ENCODE data around the gene SCN11A.

GRCh38 chr3:39101022-39101689 is 49.4 kb upstream of the SCN11A start:
- TF ChIP-seq SUZ12 (IDR thresholded peaks at IDR 0.05; ENCODE audit: extremely low read depth, insufficient read depth, insufficient read length) (no peak), ZNF274 (IDR thresholded peaks at IDR 0.05; ENCODE audit: low read depth, low read length) (no peak), YY1 (IDR thresholded peaks at IDR 0.05; ENCODE audit: insufficient read depth, insufficient read length) (no peak)
